GM18499 (cell line): ENCODE results near the gene PIM3.
A peak's percentile ranks its signal among the peaks of the same experiment; 100 is the strongest.

Source experiments
- ATAC-seq: cut with Tn5 transposase; IDR thresholded peaks from one replicate; pipeline ENCODE4 v1.9.1; 2021; ENCODE audit warnings: moderate number of reproducible peaks; ENCODE audit not compliant: insufficient read depth, unreplicated experiment

PIM3 gene

GRCh38 chr22:49965091-49966040 lies 4.8 kb downstream of the PIM3 start:
- no peak for ATAC-seq

- ATAC-seq: no peak
Observed at GRCh38 chr22:49966041-49966773, 5.6 kb downstream of the PIM3 start.

GRCh38 chr22:49966774-49967705 lies 6.5 kb downstream of the PIM3 start:
- no peak for ATAC-seq

- ATAC-seq: no peak
Observed at GRCh38 chr22:49967706-49968208, 7.2 kb downstream of the PIM3 start.

- no peak for ATAC-seq
Observed at GRCh38 chr22:49968313-49968830, 7.8 kb downstream of the PIM3 start.

GRCh38 chr22:49968831-49969661 lies 8.5 kb downstream of the PIM3 start:
- no peak for ATAC-seq

GRCh38 chr22:49969751-49970527 lies 9.4 kb downstream of the PIM3 start:
- ATAC-seq: no peak

GRCh38 chr22:49970528-49971231 lies 10.1 kb downstream of the PIM3 start:
- peak; percentile 43 for ATAC-seq

- no peak for ATAC-seq
Observed at GRCh38 chr22:49971232-49972162, 10.9 kb downstream of the PIM3 start.

- ATAC-seq: no peak
Observed at GRCh38 chr22:49972163-49973017, 11.8 kb downstream of the PIM3 start.

GRCh38 chr22:49973018-49973961 lies 12.7 kb downstream of the PIM3 start:
- no peak for ATAC-seq

GRCh38 chr22:49975543-49976389 lies 15.2 kb downstream of the PIM3 start:
- no peak for ATAC-seq

- no peak for ATAC-seq
Observed at GRCh38 chr22:49976439-49977175, 16.0 kb downstream of the PIM3 start.
